Thyroid gland (tissue), 4 donors: ENCODE data around the gene SORCS2. TPM values are rescaled to one million over a fixed set of nuclear protein-coding genes. Genes with fewer than 3 reads are reported as not detected.

Experiments
- DNase-seq, 2 donors: peaks; one replicate each; pipeline ENCODE4 v3.0.0-alpha.2; 2019
- H3K27ac ChIP-seq, 3 donors: fragments of 200-600 bp; sonication (generic); 1 replicate in 2 of 3; 2 replicates in 1 of 3; pipeline ENCODE4 v1.5.1; 2016 to 2019; ENCODE audit warnings: mild to moderate bottlenecking in 1 of 3, moderate library complexity in 1 of 3
- H3K27me3 ChIP-seq: fragments of 200-600 bp; sonication (generic); one replicate; pipeline ENCODE4 v1.5.1; 2019
- H3K36me3 ChIP-seq, 2 donors: fragments of 200-600 bp; sonication (generic); one replicate each; pipeline ENCODE4 v1.5.1; 2016 to 2019
- H3K4me1 ChIP-seq, 2 donors: fragments of 200-600 bp; sonication (generic); one replicate each; pipeline ENCODE4 v1.5.1; 2017 to 2019
- H3K4me3 ChIP-seq, 3 donors: fragments of 200-600 bp; sonication (generic); replicated peaks in 1 of 3; 1 replicate in 2 of 3; 2 replicates in 1 of 3; pipeline ENCODE4 v1.5.1; 2016; ENCODE audit warnings: mild to moderate bottlenecking in 1 of 3
- H3K9me3 ChIP-seq: fragments of 200-600 bp; sonication (generic); one replicate; pipeline ENCODE4 v1.5.1; 2017
- CTCF ChIP-seq, 6 experiments: fragments of 200-600 bp in 3 of 6; fragments of 450-650 bp in 3 of 6; sonication (generic) in 3 of 6; IDR thresholded peaks; one replicate each; pipeline ENCODE4 v1.5.1; 2016 to 2019; ENCODE audit warnings: antibody characterized with exemption in 6 of 6, mild to moderate bottlenecking in 2 of 6, inconsistent platforms in 1 of 6, moderate library complexity in 1 of 6
- POLR2A ChIP-seq, 2 donors: fragments of 450-650 bp; IDR thresholded peaks; one replicate each; pipeline ENCODE4 v1.6.1; 2017; ENCODE audit warnings: antibody characterized with exemption in 2 of 2, mild to moderate bottlenecking in 2 of 2, moderate library complexity in 1 of 2
- WGBS, 2 donors: methylation state at CpG; one replicate each; pipeline ENCODE4 v1.1.5; 2017; 5-methylcytosine and 5-hydroxymethylcytosine counted together
- intact Hi-C: fragments of 100-400 bp; cut with DNase I; formaldehyde crosslinking; loops from one replicate; pipeline ENCODE4 v1.15.1; 2023
- total RNA-seq, 4 donors: library from RNA; depleted of rRNA; stranded (reverse); fragments of >200 nt; gene quantifications; one replicate each; pipeline ENCODE4 v1.2.3, GENCODE V29; 2016

Gene SORCS2
- total RNA-seq, 4 donors from 2014 or later, result 1.7 to 13.6 (median 3.6) TPM

GRCh38 chr4:7513671-7514070 lies 321.3 kb downstream of the SORCS2 start:
- 80 to 85% methylated on average over 12 of the region's 12 CpGs for WGBS, 2 donors

GRCh38 chr4:7514281-7514680 lies 321.9 kb downstream of the SORCS2 start:
- Histone ChIP-seq H3K9me3 (no peaks in the 10 kb centered on the region), H3K4me1 (no peaks in the 10 kb centered on the region), H3K27me3 (no peaks in the 10 kb centered on the region), H3K36me3 (no peaks in the 10 kb centered on the region), H3K27ac (no peak overlapping the region), H3K4me3 (no peak overlapping the region)
- WGBS, 2 donors, result 91 to 93% methylated on average over 5 of the region's 5 CpGs
- DNase-seq, result no peak
- intact Hi-C loops, result no loop called here
- no peak for TF ChIP-seq CTCF (IDR thresholded peaks at IDR 0.05)
- TF ChIP-seq POLR2A (IDR thresholded peaks at IDR 0.05), result no peak

More at GRCh38 chr4:7513671-7514070, 321.3 kb downstream of the SORCS2 start:
- Histone ChIP-seq H3K27me3 (no peaks in the 10 kb centered on the region), H3K9me3 (no peaks in the 10 kb centered on the region), H3K27ac (no peak overlapping the region), H3K36me3 (no peaks in the 10 kb centered on the region), H3K4me1 (no peaks in the 10 kb centered on the region), H3K4me3 (no peak overlapping the region)
- DNase-seq, result no peak
- intact Hi-C loops, result no loop called here
- TF ChIP-seq CTCF (IDR thresholded peaks at IDR 0.05), result no peak
- TF ChIP-seq POLR2A (IDR thresholded peaks at IDR 0.05), result no peak

DNA sequence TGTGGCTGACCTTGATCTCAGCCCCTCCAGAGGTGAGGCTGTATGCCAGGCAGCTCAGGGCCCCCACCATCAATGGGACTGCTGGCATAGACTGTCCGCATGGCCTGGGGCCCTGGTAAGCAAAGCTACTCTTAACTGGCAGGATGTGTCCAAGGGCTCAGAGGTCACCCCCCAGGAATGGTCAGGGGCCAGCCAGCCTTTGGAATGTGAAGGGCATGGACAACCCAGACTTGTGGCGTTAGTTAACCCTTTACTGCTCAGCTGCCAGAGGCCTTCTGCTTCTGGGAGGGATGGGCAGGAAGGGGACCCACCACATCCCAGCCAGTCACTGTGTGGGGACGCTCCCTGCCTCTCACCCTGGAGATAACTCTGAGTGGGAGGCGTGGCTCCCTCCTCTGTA lies 322.5 kb downstream of the SORCS2 start:
- no peaks in the 10 kb centered on the region for H3K27me3 ChIP-seq
- 83 to 96% methylated on average over 2 to 4 of the region's 4 CpGs for WGBS, 2 donors
- DNase-seq, result no peak
- H3K27ac ChIP-seq, result no peak overlapping the region
- H3K4me1 ChIP-seq, result no peaks in the 10 kb centered on the region
- H3K9me3 ChIP-seq, result no peaks in the 10 kb centered on the region
- H3K4me3 ChIP-seq, result no peak overlapping the region
- intact Hi-C loops, result no loop called here
- TF ChIP-seq CTCF (IDR thresholded peaks at IDR 0.05) (no peak), POLR2A (IDR thresholded peaks at IDR 0.05) (no peak)
- H3K36me3 ChIP-seq, result no peaks in the 10 kb centered on the region

DNA sequence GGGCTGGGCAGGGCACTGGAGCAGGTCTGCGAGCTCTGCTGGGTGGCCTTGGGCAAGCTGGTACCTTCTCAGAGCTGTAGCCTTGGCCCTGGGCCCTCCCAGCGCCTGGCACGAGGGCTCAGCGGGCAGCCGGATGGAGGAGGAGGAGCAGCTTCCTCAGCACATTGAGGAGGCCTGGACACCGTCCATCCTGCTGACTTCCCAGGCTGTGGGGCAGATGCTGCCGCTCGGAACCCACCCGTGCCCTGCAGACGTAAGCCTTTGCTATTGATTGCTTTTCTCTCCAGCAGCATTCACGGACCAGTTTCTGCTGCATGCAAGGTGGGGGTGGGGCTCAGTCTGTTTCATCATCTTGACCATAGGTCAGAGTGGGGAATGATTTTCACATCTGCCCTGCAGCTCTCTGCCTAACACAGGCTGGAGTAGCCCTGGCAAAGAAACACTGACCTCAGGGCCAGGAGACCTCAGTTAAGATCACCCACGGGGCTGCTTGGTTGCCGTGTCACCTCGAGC lies 323.1 kb downstream of the SORCS2 start:
- Histone ChIP-seq H3K4me3 (no peak overlapping the region), H3K27me3 (no peaks in the 10 kb centered on the region), H3K27ac (no peak overlapping the region), H3K36me3 (no peaks in the 10 kb centered on the region), H3K4me1 (no peaks in the 10 kb centered on the region), H3K9me3 (no peaks in the 10 kb centered on the region)
- intact Hi-C loops, result no loop called here
- DNase-seq, result no peak
- WGBS, 2 donors, result 75 to 82% methylated on average over 3 to 7 of the region's 14 CpGs
- TF ChIP-seq POLR2A (IDR thresholded peaks at IDR 0.05) (no peak), CTCF (IDR thresholded peaks at IDR 0.05) (no peak)

- no peaks in the 10 kb centered on the region for H3K4me1 ChIP-seq
- H3K27ac ChIP-seq, result no peak overlapping the region
- WGBS, 2 donors, result 56 to 67% methylated on average over 11 to 14 of the region's 16 CpGs
Observed at GRCh38 chr4:7516096-7516772, 323.9 kb downstream of the SORCS2 start.

More at GRCh38 chr4:7516096-7516772, 323.9 kb downstream of the SORCS2 start:
- H3K36me3 ChIP-seq, result no peaks in the 10 kb centered on the region
- DNase-seq, result no peak
- no peak for TF ChIP-seq CTCF (IDR thresholded peaks at IDR 0.05)
- H3K27me3 ChIP-seq, result no peaks in the 10 kb centered on the region
- H3K9me3 ChIP-seq, result no peaks in the 10 kb centered on the region
- no peak overlapping the region for H3K4me3 ChIP-seq
- intact Hi-C loops, result no loop called here
